AG04449 (cell line): ENCODE data around the gene BAG3.

ENCODE experiments used
- CTCF ChIA-PET: fragments of 350-600 bp; formaldehyde crosslinking; extraction: SDS; loops from one replicate; lab custom pipeline; 2021; ENCODE audit warnings: antibody characterized with exemption; lab: Yijun Ruan, JAX
- POLR2A ChIA-PET: fragments of 400-600, 350-600 bp; formaldehyde crosslinking; extraction: SDS; loops from one replicate; lab custom pipeline; 2020; ENCODE audit warnings: antibody characterized with exemption, inconsistent platforms; lab: Yijun Ruan, JAX
- DNase-seq: peaks from one replicate; pipeline ENCODE4 v3.0.0-alpha.2; 2010; ENCODE audit warnings: low read depth, low spot score
- H3K4me3 ChIP-seq: 2 replicates; pipeline ENCODE4 v1.5.1; 2011; ENCODE audit warnings: low read depth, mild to moderate bottlenecking, control low read depth, low read length
- CTCF ChIP-seq: IDR thresholded peaks from one replicate; pipeline ENCODE4 v1.5.1; 2011; ENCODE audit warnings: mild to moderate bottlenecking, moderate library complexity, low read length, control low read depth, inconsistent platforms; ENCODE audit not compliant: insufficient read depth; ENCODE audit errors: missing control alignments

Gene BAG3

GRCh38 chr10:119650692-119651513 is at the start of gene BAG3:
BAG3 (plus strand) TSS chr10:119651380; CDS start chr10:119651676, 296 bp downstream.
- H3K4me3 ChIP-seq: peak within 1 kb of the TSS; percentile 93
- ChIA-PET POLR2A (interaction anchor here (0.6 to 1.2 kb wide), 20 partner anchors 8 to 221 kb away, joined by 3 to 10 read pairs (median 4); partner anchors contain the start of genes INPP5F and RGS10), CTCF (interaction anchor here (1.0 kb wide), 1 partner anchor 453 kb away, joined by 3 read pairs; no protein-coding TSS in a partner anchor)
- TF ChIP-seq CTCF: no peak
- DNase-seq: peak; percentile 31

- TF ChIP-seq CTCF: peak; percentile 57
- no peak overlapping the region for H3K4me3 ChIP-seq
- CTCF ChIA-PET: interaction anchor here (0.5 to 3.7 kb wide), 12 partner anchors 10 to 416 kb away, joined by 3 to 26 read pairs (median 4); no protein-coding TSS in a partner anchor
- POLR2A ChIA-PET: no interaction called here
- no peak for DNase-seq
Observed at GRCh38 chr10:119602241-119603095, 48.7 kb upstream of the BAG3 start.

- CTCF ChIA-PET: interaction anchor here (1.0 kb wide), 1 partner anchor 394 kb away, joined by 3 read pairs; no protein-coding TSS in a partner anchor
- TF ChIP-seq CTCF: no peak
- DNase-seq: no peak
- H3K4me3 ChIP-seq: no peak overlapping the region
- POLR2A ChIA-PET: no interaction called here
Observed at GRCh38 chr10:119604468-119604867, 46.7 kb upstream of the BAG3 start.

- no peak for DNase-seq
- ChIA-PET POLR2A (interaction anchor here (0.6 kb wide), 1 partner anchor 129 kb away, joined by 3 read pairs; no protein-coding TSS in a partner anchor), CTCF (interaction anchor here (0.7 to 4.2 kb wide), 28 partner anchors 8 to 408 kb away, joined by 3 to 33 read pairs (median 4); partner anchors contain the start of gene INPP5F)
- TF ChIP-seq CTCF: peak; percentile 59
- no peak overlapping the region for H3K4me3 ChIP-seq
Observed at GRCh38 chr10:119608316-119609155, 42.6 kb upstream of the BAG3 start.

GRCh38 chr10:119609516-119609915 is 41.7 kb upstream of the BAG3 start:
- no peak overlapping the region for H3K4me3 ChIP-seq
- no peak for DNase-seq
- POLR2A ChIA-PET: no interaction called here
- CTCF ChIA-PET: interaction anchor here (1.2 to 4.2 kb wide), 10 partner anchors 10 to 250 kb away, joined by 3 to 33 read pairs (median 10); partner anchors contain the start of gene INPP5F
- no peak for TF ChIP-seq CTCF
